Endothelial cell of umbilical vein (primary cell): Measurements from ENCODE around the gene TRIM67. TPM values are rescaled to one million over a fixed set of nuclear protein-coding genes. Genes with fewer than 3 reads are reported as not detected.

ENCODE experiments used
- BruUV-seq: library from RNA; stranded (reverse); fragments of 400-500 nt; replicated peaks from 2 replicates; lab custom pipeline; 2021; lab: Mats Ljungman, UMichigan
- CTCF ChIA-PET: fragments of 300-600, 350-600 bp; sonication (Branson Sonifier 250); formaldehyde crosslinking; loops from one replicate; lab custom pipeline; 2021; ENCODE audit warnings: antibody characterized with exemption, inconsistent platforms; lab: Charles Lee
- POLR2A ChIA-PET: fragments of 300-600, 350-600 bp; sonication (Branson Sonifier 250); formaldehyde crosslinking; loops from one replicate; lab custom pipeline; 2021; ENCODE audit warnings: antibody characterized with exemption, inconsistent platforms; lab: Charles Lee
- DNase-seq: peaks from one replicate; pipeline ENCODE4 v3.0.0-alpha.2; 2011; ENCODE audit warnings: low read depth, low spot score
- FAIRE-seq: peaks from 2 replicates; lab custom pipeline; 2011; peaks lifted over from hg19 to GRCh38; lab: Jason Lieb, UNC
- H2AFZ ChIP-seq: 2 replicates; pipeline ENCODE4 v1.6.0; 2012; ENCODE audit warnings: low read depth, low read length, control low read depth, inconsistent platforms
- H3K27ac ChIP-seq: 2 replicates; pipeline ENCODE4 v1.5.1; 2011; ENCODE audit warnings: low read depth, mild to moderate bottlenecking, control low read depth, low read length, moderate library complexity; ENCODE audit not compliant: insufficient read depth
- H3K27me3 ChIP-seq, 2 experiments: 2 replicates each; pipeline versions ENCODE4 v1.6.0 to v1.6.1; 2011; ENCODE audit warnings: low read length in 2 of 2, mixed read lengths in 1 of 2; ENCODE audit not compliant: control insufficient read depth in 2 of 2, insufficient read depth in 2 of 2
- H3K36me3 ChIP-seq, 2 experiments: 2 replicates in 1 of 2; 3 replicates in 1 of 2; pipeline ENCODE4 v1.5.1; 2011; ENCODE audit warnings: low read length in 2 of 2, mild to moderate bottlenecking in 1 of 2, moderate library complexity in 1 of 2; ENCODE audit not compliant: control insufficient read depth in 2 of 2, insufficient read depth in 2 of 2; ENCODE audit errors: extremely low read depth in 1 of 2
- H3K4me1 ChIP-seq: 3 replicates; pipeline ENCODE4 v1.5.1; 2011; ENCODE audit warnings: mild to moderate bottlenecking, low read length; ENCODE audit not compliant: control insufficient read depth, insufficient read depth; ENCODE audit errors: extremely low read depth
- H3K4me2 ChIP-seq: 2 replicates; pipeline ENCODE4 v1.6.1; 2011; ENCODE audit warnings: low read length, control low read depth, mixed read lengths; ENCODE audit not compliant: insufficient read depth
- H3K4me3 ChIP-seq, 3 experiments: fragments of 200-600 bp in 1 of 3; sonication (generic), shearing (Covaris generic) in 1 of 3; replicated peaks in 1 of 3; 2 replicates each; pipeline ENCODE4 v1.5.1; 2011 to 2016; ENCODE audit warnings: control low read depth in 3 of 3, low read length in 3 of 3, mild to moderate bottlenecking in 2 of 3, inconsistent platforms in 1 of 3, low read depth in 1 of 3, moderate library complexity in 1 of 3; ENCODE audit not compliant: insufficient read depth in 1 of 3
- H3K79me2 ChIP-seq: 2 replicates; pipeline ENCODE4 v1.6.0; 2012; ENCODE audit warnings: low read length, inconsistent platforms; ENCODE audit not compliant: control insufficient read depth, insufficient read depth
- H3K9ac ChIP-seq: replicated peaks from 2 replicates; pipeline ENCODE3; 2011; ENCODE audit warnings: low read length, control low read depth; ENCODE audit not compliant: insufficient read depth; ENCODE audit errors: extremely low read depth
- H3K9me1 ChIP-seq: replicated peaks from 3 replicates; pipeline ENCODE4 v1.6.0; 2011; ENCODE audit warnings: mild to moderate bottlenecking, low read length; ENCODE audit not compliant: control insufficient read depth, insufficient read depth; ENCODE audit errors: extremely low read depth
- H3K9me3 ChIP-seq: replicated peaks from 2 replicates; pipeline ENCODE4 v1.5.1; 2012; ENCODE audit warnings: low read length, inconsistent platforms; ENCODE audit not compliant: control insufficient read depth, insufficient read depth
- H4K20me1 ChIP-seq: replicated peaks from 2 replicates; pipeline ENCODE3; 2011; ENCODE audit warnings: mild to moderate bottlenecking, low read length; ENCODE audit not compliant: control insufficient read depth, insufficient read depth; ENCODE audit errors: extremely low read depth
- EZH2 ChIP-seq: IDR thresholded peaks from 2 replicates; pipeline ENCODE4 v1.6.1; 2012; ENCODE audit warnings: borderline replicate concordance, low read depth, mild to moderate bottlenecking, moderate library complexity, low read length, inconsistent platforms; ENCODE audit not compliant: severe bottlenecking
- FOS ChIP-seq: IDR thresholded peaks from 2 replicates; pipeline ENCODE4 v1.6.1; 2011; ENCODE audit warnings: mild to moderate bottlenecking, low read length, moderate library complexity, borderline replicate concordance; ENCODE audit not compliant: insufficient read depth
- GATA2 ChIP-seq: IDR thresholded peaks from 2 replicates; pipeline ENCODE4 v1.7.0; 2011; ENCODE audit warnings: low read depth, mild to moderate bottlenecking, moderate library complexity, mixed read lengths, low read length; ENCODE audit not compliant: insufficient read length, insufficient read depth
- JUN ChIP-seq: IDR thresholded peaks from 2 replicates; pipeline ENCODE4 v1.6.1; 2011; ENCODE audit warnings: borderline replicate concordance, low read depth; ENCODE audit not compliant: insufficient read length, insufficient read depth
- MYC ChIP-seq: IDR thresholded peaks from one replicate; pipeline ENCODE4 v1.6.1; 2011; ENCODE audit warnings: mild to moderate bottlenecking, low read depth, low read length
- POLR2A ChIP-seq: IDR thresholded peaks from 2 replicates; pipeline ENCODE4 v1.6.1; 2012; ENCODE audit warnings: low read depth, mild to moderate bottlenecking, control low read depth, low read length
- POLR2AphosphoS5 ChIP-seq: IDR thresholded peaks from 2 replicates; pipeline ENCODE4 v1.6.1; 2012; ENCODE audit warnings: low read depth, mild to moderate bottlenecking, control low read depth, low read length, moderate library complexity; ENCODE audit not compliant: insufficient read depth
- dilution Hi-C: fragments of 300-500 bp; cut with MboI; formaldehyde crosslinking; loops from one replicate; pipeline ENCODE4 v1.15.0; 2019; ENCODE audit warnings: low sequenced_read_pairs; ENCODE audit not compliant: extremely low pct_ligation_motif_present
- intact Hi-C: fragments of 100-400 bp; cut with micrococcal nuclease; formaldehyde crosslinking; loops from one replicate; pipeline ENCODE4 v1.10.0; 2022
- polyA plus RNA-seq, 4 experiments: library from polyadenylated mRNA; depleted of rRNA in 3 of 4; stranded (reverse) in 3 of 4; unstranded in 1 of 4; fragments of >200 nt; gene quantifications; 2 replicates each; pipeline versions ENCODE4 v1.2.1 to v1.2.3, GENCODE V29; 2011 to 2012; ENCODE audit warnings: missing spikeins in 1 of 4
- total RNA-seq: library from RNA; stranded (reverse); gene quantifications from 2 replicates; pipeline ENCODE4 v1.2.3, GENCODE V29; 2021
- TF ChIP-seq, protein P1 (sequence below): IDR thresholded peaks from 2 replicates; pipeline ENCODE4 v1.6.1; 2011; ENCODE audit not compliant: insufficient read depth, insufficient read length
- TF ChIP-seq, protein P2 (sequence below), 2 donors: IDR thresholded peaks; 1 replicate in 1 of 2; 2 replicates in 1 of 2; pipeline ENCODE4 v1.5.1; 2011; ENCODE audit warnings: low read length in 2 of 2, mild to moderate bottlenecking in 2 of 2, moderate library complexity in 2 of 2, control low read depth in 1 of 2, inconsistent platforms in 1 of 2, low read depth in 1 of 2; ENCODE audit not compliant: insufficient read depth in 1 of 2; ENCODE audit errors: extremely low read depth in 1 of 2

The TRIM67 gene
- total and polyA plus RNA-seq, 2 donors (not counting 3 experiments of a cell fraction or from before 2014, with no cell fraction given), result not detected

DNA sequence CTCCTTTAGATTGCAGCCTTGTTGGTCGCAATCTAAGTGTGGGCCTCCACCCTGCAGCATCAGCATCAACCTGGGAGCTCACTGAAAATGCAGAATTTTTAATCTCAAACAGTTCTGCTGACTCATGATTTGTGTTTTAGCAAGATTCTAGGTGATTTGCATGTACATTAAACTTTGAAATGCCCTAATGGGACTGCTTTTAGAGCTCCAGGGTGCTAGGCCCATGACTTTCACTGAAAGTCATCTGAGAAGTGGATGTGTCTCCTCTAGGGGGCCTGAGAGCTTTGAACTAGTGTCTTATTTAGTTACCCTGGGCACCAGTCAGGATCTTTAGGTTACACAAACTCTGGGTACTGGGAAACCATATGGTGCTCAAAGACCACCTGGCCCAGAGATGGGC is 9.0 kb downstream of the TRIM67 start:
- no peaks in the 10 kb centered on the region for H3K9me3 ChIP-seq
- no peak overlapping the region for H3K4me2 ChIP-seq
- ChIA-PET CTCF (interaction anchor here (0.7 to 1.3 kb wide), 2 partner anchors 12 to 142 kb away, joined by 3 read pairs; no protein-coding TSS in a partner anchor), POLR2A (no interaction called here)
- FAIRE-seq (no peak), DNase-seq (no peak)
- H2AFZ ChIP-seq, result no peak overlapping the region
- H3K9ac ChIP-seq, result no peak overlapping the region
- no peak overlapping the region for H3K4me3 ChIP-seq
- no peak overlapping the region for H3K27ac ChIP-seq
- no peaks in the 10 kb centered on the region for H3K79me2 ChIP-seq
- H3K36me3 ChIP-seq, result no peaks in the 10 kb centered on the region
- no peaks in the 10 kb centered on the region for H3K4me1 ChIP-seq
- dilution Hi-C loops (no loop called here), intact Hi-C loops (no loop called here)
- no peak for TF ChIP-seq GATA2
- TF ChIP-seq, protein P1, sequence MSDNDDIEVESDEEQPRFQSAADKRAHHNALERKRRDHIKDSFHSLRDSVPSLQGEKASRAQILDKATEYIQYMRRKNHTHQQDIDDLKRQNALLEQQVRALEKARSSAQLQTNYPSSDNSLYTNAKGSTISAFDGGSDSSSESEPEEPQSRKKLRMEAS, result no peak
- no TSS peak for BruUV-seq
- peaks cover 5 to 8% of the 10 kb centered on the region in 2 experiments for H3K27me3 ChIP-seq
- no peaks in the 10 kb centered on the region for H4K20me1 ChIP-seq
- no peaks in the 10 kb centered on the region for H3K9me1 ChIP-seq

DNA sequence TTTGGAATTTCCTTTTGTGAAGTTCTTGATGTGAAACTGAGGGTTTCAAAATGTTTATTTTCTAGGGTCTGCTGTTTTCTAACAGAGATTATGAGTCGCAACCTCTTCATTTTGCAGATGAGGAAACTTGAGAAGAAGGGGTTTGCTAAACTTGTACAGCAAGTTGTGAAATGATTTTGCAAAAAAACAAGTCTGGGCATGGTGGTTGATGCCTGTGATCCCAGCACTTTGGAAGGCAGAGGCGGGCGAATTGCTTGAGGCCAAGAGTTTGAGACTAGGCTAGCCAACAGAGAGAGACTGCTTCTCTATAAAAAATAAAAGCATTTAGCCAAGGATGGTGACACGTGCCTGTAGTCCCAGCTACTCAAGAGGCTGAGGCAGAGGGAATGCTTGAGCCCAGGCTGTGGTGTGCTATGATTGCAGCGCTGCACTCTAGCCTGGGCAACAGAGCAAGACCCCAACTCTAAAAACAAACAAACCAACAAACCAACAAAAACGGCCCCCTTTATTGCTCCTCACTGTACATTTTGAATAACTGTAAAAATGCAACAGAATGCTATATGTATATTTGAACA is 9.9 kb downstream of the TRIM67 start:
- Histone ChIP-seq H2AFZ (no peak overlapping the region), H3K27me3 (peaks cover 0 to 7% of the 10 kb centered on the region in 2 experiments), H3K9me1 (no peaks in the 10 kb centered on the region), H4K20me1 (no peaks in the 10 kb centered on the region), H3K4me2 (no peak overlapping the region), H3K9ac (no peak overlapping the region), H3K36me3 (no peaks in the 10 kb centered on the region), H3K79me2 (no peaks in the 10 kb centered on the region), H3K4me1 (no peaks in the 10 kb centered on the region), H3K9me3 (no peaks in the 10 kb centered on the region), H3K27ac (no peak overlapping the region), H3K4me3 (no peak overlapping the region)
- ChIA-PET CTCF (interaction anchor here (1.3 kb wide), 1 partner anchor 12 kb away, joined by 3 read pairs; no protein-coding TSS in a partner anchor), POLR2A (no interaction called here)
- intact Hi-C loops, result no loop called here
- DNase-seq (no peak), FAIRE-seq (no peak)
- BruUV-seq, result no TSS peak
- dilution Hi-C loops, result no loop called here
- TF ChIP-seq POLR2AphosphoS5 (no peak), EZH2 (no peak), FOS (no peak), POLR2A (no peak), MYC (no peak), GATA2 (no peak), JUN (no peak)
- TF ChIP-seq, protein P1, result no peak
- TF ChIP-seq, protein P2, sequence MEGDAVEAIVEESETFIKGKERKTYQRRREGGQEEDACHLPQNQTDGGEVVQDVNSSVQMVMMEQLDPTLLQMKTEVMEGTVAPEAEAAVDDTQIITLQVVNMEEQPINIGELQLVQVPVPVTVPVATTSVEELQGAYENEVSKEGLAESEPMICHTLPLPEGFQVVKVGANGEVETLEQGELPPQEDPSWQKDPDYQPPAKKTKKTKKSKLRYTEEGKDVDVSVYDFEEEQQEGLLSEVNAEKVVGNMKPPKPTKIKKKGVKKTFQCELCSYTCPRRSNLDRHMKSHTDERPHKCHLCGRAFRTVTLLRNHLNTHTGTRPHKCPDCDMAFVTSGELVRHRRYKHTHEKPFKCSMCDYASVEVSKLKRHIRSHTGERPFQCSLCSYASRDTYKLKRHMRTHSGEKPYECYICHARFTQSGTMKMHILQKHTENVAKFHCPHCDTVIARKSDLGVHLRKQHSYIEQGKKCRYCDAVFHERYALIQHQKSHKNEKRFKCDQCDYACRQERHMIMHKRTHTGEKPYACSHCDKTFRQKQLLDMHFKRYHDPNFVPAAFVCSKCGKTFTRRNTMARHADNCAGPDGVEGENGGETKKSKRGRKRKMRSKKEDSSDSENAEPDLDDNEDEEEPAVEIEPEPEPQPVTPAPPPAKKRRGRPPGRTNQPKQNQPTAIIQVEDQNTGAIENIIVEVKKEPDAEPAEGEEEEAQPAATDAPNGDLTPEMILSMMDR (IDR thresholded peaks at IDR 0.05; ENCODE audit: extremely low read depth in 1 of 2, insufficient read depth in 1 of 2, low read depth in 1 of 2, low read length in 2 of 2), result no peak
